Measurements from ENCODE around the gene PDRG1.

- TF ChIP-seq POLR2AphosphoS5 (IDR thresholded peaks at IDR 0.05) (no peak), CTCF (IDR thresholded peaks at IDR 0.05) (no peak)
Observed at GRCh38 chr20:31914170-31914569, 37.7 kb downstream of the PDRG1 start.
